Right atrium auricular region (tissue), 2 donors: Measurements from ENCODE around the gene MRPS7. TPM values are rescaled to one million over a fixed set of nuclear protein-coding genes. Genes with fewer than 3 reads are reported as not detected.
"Not testable (repeated sequence)": the region's sequence is repeated elsewhere in the genome, so short reads cannot be mapped to it uniquely, and the experiment has no call there.

Source experiments
- DNase-seq: peaks from one replicate; pipeline ENCODE4 v3.0.0-alpha.2; 2019; ENCODE audit warnings: low spot score
- H3K27ac ChIP-seq, 2 donors: fragments of 200-600 bp; sonication (generic); 1 replicate in 1 of 2; 2 replicates in 1 of 2; pipeline ENCODE4 v1.5.1; 2016 to 2019
- H3K27me3 ChIP-seq, 2 donors: fragments of 200-600 bp; sonication (generic); one replicate each; pipeline versions ENCODE4 v1.5.1 to v1.6.0; 2017 to 2019
- H3K36me3 ChIP-seq: fragments of 200-600 bp; sonication (generic); one replicate; pipeline ENCODE4 v1.5.1; 2016
- H3K4me1 ChIP-seq, 2 donors: fragments of 200-600 bp; sonication (generic); one replicate each; pipeline versions ENCODE4 v1.5.1 to v1.6.0; 2017 to 2019
- H3K4me3 ChIP-seq, 2 donors: fragments of 200-600 bp; sonication (generic); 1 replicate in 1 of 2; 2 replicates in 1 of 2; pipeline ENCODE4 v1.5.1; 2017 to 2019; ENCODE audit warnings: mild to moderate bottlenecking in 1 of 2, moderate library complexity in 1 of 2
- H3K9me3 ChIP-seq, 2 donors: fragments of 200-600 bp; sonication (generic); one replicate each; pipeline ENCODE4 v1.5.1; 2019
- CTCF ChIP-seq, 2 donors: fragments of 200-600 bp; sonication (generic); IDR thresholded peaks; one replicate each; pipeline ENCODE4 v1.5.1; 2019; ENCODE audit warnings: antibody characterized with exemption in 2 of 2
- total RNA-seq, 2 donors: library from RNA; depleted of rRNA; stranded (reverse); fragments of >200 nt; gene quantifications; one replicate each; pipeline ENCODE4 v1.1.0, GENCODE V29; 2016

Gene MRPS7
- total RNA-seq, 2 donors from 2014 or later, result 66.7 to 74.1 TPM

DNA sequence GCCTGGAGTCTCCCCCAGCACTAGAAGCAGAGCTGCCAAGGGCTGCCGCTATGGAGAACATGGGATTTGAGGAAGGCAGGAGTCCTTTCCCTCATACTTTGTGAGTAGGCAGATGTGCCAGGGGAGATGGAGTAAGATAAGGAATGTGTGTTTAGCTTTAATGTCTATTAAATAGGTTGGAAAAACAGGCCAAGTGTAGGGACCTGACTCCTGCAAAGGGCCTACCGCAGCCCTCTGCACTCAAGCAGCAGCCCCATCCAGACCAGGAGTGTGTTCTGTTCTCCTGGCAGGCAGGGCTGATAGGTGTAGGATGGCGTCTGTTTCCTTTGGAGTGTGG is 11.1 kb downstream of the MRPS7 start:
- no peak for TF ChIP-seq CTCF (IDR thresholded peaks at IDR 0.05)
- DNase-seq, result no peak
- Histone ChIP-seq H3K9me3 (no peaks in the 10 kb centered on the region), H3K27me3 (no peaks in the 10 kb centered on the region), H3K4me1 (peaks cover 0 to 30% of the 10 kb centered on the region in 2 donors), H3K4me3 (no peak overlapping the region), H3K27ac (peak overlapping the region in 1 of 2 donors; percentile 8), H3K36me3 (peaks cover 6% of the 10 kb centered on the region)

GRCh38 chr17:75273977-75274708 is 12.5 kb downstream of the MRPS7 start:
- no peak for DNase-seq
- no peak for TF ChIP-seq CTCF (IDR thresholded peaks at IDR 0.05)
- Histone ChIP-seq H3K27ac (no peak overlapping the region), H3K4me1 (peaks cover 0 to 28% of the 10 kb centered on the region in 2 donors), H3K27me3 (no peaks in the 10 kb centered on the region), H3K9me3 (no peaks in the 10 kb centered on the region), H3K4me3 (no peak overlapping the region), H3K36me3 (peaks cover 6% of the 10 kb centered on the region)

DNA sequence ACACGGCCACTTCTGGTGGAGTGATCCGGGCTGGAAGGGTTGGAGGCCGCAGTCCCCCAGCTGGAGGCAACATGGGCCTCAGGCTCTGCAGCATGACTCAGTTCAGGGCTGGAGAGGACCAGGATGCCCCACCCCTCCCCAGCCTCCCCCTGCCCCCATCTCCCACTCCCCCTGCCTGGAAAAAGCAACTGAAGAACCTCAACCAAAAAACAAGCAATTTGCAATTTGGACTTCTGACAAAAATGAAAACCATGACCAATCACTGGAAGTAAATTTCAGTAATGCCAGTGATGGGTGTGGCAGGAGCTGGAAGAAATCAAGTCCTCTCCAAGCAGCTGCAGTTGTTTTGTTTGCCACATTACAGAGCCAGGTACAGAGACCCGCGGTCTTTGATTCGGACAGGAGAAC is 16.0 kb downstream of the MRPS7 start:
- no peak for TF ChIP-seq CTCF (IDR thresholded peaks at IDR 0.05)
- Histone ChIP-seq H3K9me3 (no peaks in the 10 kb centered on the region), H3K27me3 (no peaks in the 10 kb centered on the region), H3K4me1 (peaks cover 0 to 5% of the 10 kb centered on the region in 2 donors), H3K36me3 (peaks cover 9% of the 10 kb centered on the region), H3K27ac (no peak overlapping the region), H3K4me3 (no peak overlapping the region)
- no peak for DNase-seq

DNA sequence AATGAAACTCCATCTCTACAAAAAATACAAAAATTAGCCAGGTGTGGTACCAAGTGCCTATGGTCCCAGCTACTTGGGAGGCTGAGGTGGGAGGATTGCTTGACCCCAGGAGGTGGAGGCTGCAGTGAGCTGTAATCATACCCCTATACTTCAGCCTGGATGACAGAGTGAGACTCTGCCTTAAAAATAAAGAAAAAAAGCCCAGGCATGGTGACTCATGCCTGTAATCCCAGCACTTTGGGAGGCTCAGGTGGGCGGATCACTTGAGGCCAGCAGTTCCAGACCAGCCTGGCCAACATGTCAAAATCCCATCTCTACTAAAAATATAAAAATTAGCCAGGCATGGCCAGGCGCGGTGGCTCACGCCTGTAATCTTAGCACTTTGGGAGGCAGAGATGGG is 18.5 kb downstream of the MRPS7 start:
- not testable (repeated sequence) for H3K27me3 ChIP-seq, H3K9me3 ChIP-seq, DNase-seq, H3K4me3 ChIP-seq, H3K4me1 ChIP-seq, H3K27ac ChIP-seq
- peaks cover 15% of the 10 kb centered on the region for H3K36me3 ChIP-seq

- no peak for DNase-seq
- Histone ChIP-seq H3K4me1 (peaks cover 0 to 7% of the 10 kb centered on the region in 2 donors), H3K4me3 (no peak overlapping the region), H3K27ac (no peak overlapping the region), H3K9me3 (no peaks in the 10 kb centered on the region), H3K27me3 (no peaks in the 10 kb centered on the region), H3K36me3 (peaks cover 24% of the 10 kb centered on the region)
- no peak for TF ChIP-seq CTCF (IDR thresholded peaks at IDR 0.05)
Observed at GRCh38 chr17:75285123-75285522, 23.4 kb downstream of the MRPS7 start.

DNA sequence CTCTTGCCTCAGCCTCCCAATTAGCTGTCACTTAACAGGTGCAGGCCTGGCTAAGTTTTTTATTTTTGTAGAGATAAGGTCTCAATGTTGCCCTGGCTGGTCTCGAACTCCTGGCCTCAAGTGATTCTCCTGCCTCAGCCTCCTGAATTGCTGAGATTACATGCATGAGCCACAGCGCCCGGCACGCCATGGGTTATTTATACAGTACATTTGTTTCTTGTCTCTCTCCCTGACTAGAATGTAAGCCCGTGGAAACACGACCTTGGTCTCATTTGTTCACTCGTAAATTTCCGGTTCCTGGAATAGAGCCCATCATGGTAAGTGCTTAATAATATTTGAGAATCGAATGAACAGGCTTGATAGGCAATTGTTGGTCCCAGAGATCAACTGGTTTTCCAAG is 25.5 kb downstream of the MRPS7 start:
- TF ChIP-seq CTCF (IDR thresholded peaks at IDR 0.05), result no peak
- Histone ChIP-seq H3K27ac (no peak overlapping the region), H3K36me3 (peaks cover 20% of the 10 kb centered on the region), H3K9me3 (no peaks in the 10 kb centered on the region), H3K4me3 (no peak overlapping the region), H3K27me3 (no peaks in the 10 kb centered on the region), H3K4me1 (peaks cover 0 to 7% of the 10 kb centered on the region in 2 donors)
- DNase-seq, result no peak
